DND-41 (cell line): ENCODE data around the gene FAM13A.

Experiments
- ATAC-seq: fragments of 200-7000 bp; cut with Tn5 transposase; 3 replicates; pipeline ENCODE4 v1.9.1; 2021; ENCODE audit warnings: low read depth; ENCODE audit not compliant: insufficient read depth
- DNase-seq: peaks from one replicate; pipeline ENCODE4 v3.0.0-alpha.2; 2020
- H2AFZ ChIP-seq: 2 replicates; pipeline ENCODE4 v1.6.0; 2012; ENCODE audit warnings: low read depth, low read length
- H3K27ac ChIP-seq: 2 replicates; pipeline ENCODE4 v1.5.1; 2012; ENCODE audit warnings: low read length, inconsistent platforms
- H3K27me3 ChIP-seq: fragments of 200-600 bp; sonication (generic); 2 replicates; pipeline ENCODE4 v1.6.0; 2012; ENCODE audit warnings: low read length, mild to moderate bottlenecking, inconsistent platforms; ENCODE audit not compliant: insufficient read depth, poor library complexity
- H3K36me3 ChIP-seq: 2 replicates; pipeline ENCODE4 v1.5.1; 2012; ENCODE audit warnings: low read length, inconsistent platforms; ENCODE audit not compliant: insufficient read depth
- H3K4me1 ChIP-seq: 2 replicates; pipeline ENCODE4 v1.5.1; 2012; ENCODE audit warnings: mild to moderate bottlenecking, low read length; ENCODE audit not compliant: insufficient read depth
- H3K4me2 ChIP-seq: 2 replicates; pipeline ENCODE4 v1.6.0; 2012; ENCODE audit warnings: mild to moderate bottlenecking, moderate library complexity, low read length, inconsistent platforms; ENCODE audit not compliant: insufficient read depth
- H3K4me3 ChIP-seq, 2 experiments: fragments of 200-600 bp in 1 of 2; shearing (Covaris generic) in 1 of 2; 2 replicates each; pipeline ENCODE4 v1.5.1; 2012 to 2016; ENCODE audit warnings: inconsistent platforms in 2 of 2, low read length in 2 of 2, mild to moderate bottlenecking in 2 of 2, low read depth in 1 of 2, moderate library complexity in 1 of 2
- H3K79me2 ChIP-seq: 2 replicates; pipeline ENCODE4 v1.6.0; 2012; ENCODE audit warnings: low read length, inconsistent platforms; ENCODE audit not compliant: insufficient read depth
- H3K9ac ChIP-seq: 2 replicates; pipeline ENCODE4 v1.6.0; 2012; ENCODE audit warnings: low read depth, mild to moderate bottlenecking, inconsistent platforms, low read length, moderate library complexity
- H3K9me3 ChIP-seq: 2 replicates; pipeline ENCODE4 v1.5.1; 2012; ENCODE audit warnings: low read length, moderate library complexity, mild to moderate bottlenecking, inconsistent platforms; ENCODE audit not compliant: insufficient read depth, severe bottlenecking
- H4K20me1 ChIP-seq: 2 replicates; pipeline ENCODE4 v1.6.0; 2012; ENCODE audit warnings: low read length; ENCODE audit not compliant: insufficient read depth
- CTCF ChIP-seq: IDR thresholded peaks from 2 replicates; pipeline ENCODE4 v1.5.1; 2012; ENCODE audit warnings: borderline replicate concordance, low read length, moderate library complexity, mild to moderate bottlenecking; ENCODE audit not compliant: poor library complexity, severe bottlenecking; ENCODE audit errors: extremely low read depth
- EZH2 ChIP-seq: IDR thresholded peaks from 3 replicates; pipeline ENCODE4 v1.6.1; 2012; ENCODE audit warnings: borderline replicate concordance, low read depth, mild to moderate bottlenecking, moderate library complexity, low read length, inconsistent platforms; ENCODE audit not compliant: severe bottlenecking

Gene FAM13A

DNA sequence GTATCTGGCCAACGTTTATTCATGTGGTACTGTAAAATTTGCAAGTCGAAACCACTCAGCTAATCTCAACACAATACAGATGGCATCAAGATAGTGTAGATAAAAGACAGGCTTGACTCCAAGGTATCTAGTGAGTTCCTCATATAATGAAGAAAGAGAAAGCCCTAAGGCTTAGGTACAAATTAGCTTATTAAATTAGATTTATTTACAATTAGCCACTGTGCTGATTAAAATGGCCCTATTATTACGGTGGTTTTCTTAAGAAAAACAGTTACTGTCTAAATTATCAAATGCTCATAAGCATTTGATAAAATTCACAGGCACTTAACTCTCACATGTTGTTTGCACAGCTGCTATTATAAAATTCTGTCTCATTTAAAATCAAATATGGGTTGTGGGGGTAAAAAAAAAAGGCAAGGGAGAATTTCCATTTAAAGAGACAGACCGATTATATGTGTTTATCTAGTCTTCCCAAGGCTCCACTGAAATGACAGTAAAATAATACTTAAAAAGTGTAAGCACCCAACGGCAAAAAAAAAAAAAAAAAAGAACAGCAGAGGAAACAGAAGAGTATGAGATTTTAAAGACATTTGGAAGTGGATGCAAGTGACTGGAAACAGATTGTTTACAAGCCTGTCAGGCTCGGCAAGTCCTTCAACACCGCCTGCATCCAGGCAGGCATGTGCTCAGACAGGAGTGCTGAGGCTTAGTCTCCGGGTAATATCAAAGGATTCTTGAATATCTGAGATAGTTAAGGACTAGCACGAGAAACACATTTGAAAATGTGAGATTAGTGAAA is 55.1 kb downstream of the FAM13A start:
- H3K27ac ChIP-seq, result no peak overlapping the region
- no peak for TF ChIP-seq CTCF
- no peak for TF ChIP-seq EZH2

GRCh38 chr4:89000844-89001360 is 56.1 kb downstream of the FAM13A start:
- no peak overlapping the region for H3K9ac ChIP-seq
- H3K4me3 ChIP-seq, result no peak overlapping the region
- TF ChIP-seq EZH2 (no peak), CTCF (no peak)
- H2AFZ ChIP-seq, result no peak overlapping the region
- no peak for DNase-seq
- H3K4me2 ChIP-seq, result no peak overlapping the region
- no peaks in the 10 kb centered on the region for H3K27me3 ChIP-seq
- no peaks in the 10 kb centered on the region for H3K36me3 ChIP-seq
- peak; percentile 45; the same call in 1 of the 3 replicates for ATAC-seq
- H3K9me3 ChIP-seq, result no peaks in the 10 kb centered on the region
- no peaks in the 10 kb centered on the region for H4K20me1 ChIP-seq
- H3K27ac ChIP-seq, result no peak overlapping the region
- H3K79me2 ChIP-seq, result no peaks in the 10 kb centered on the region
- H3K4me1 ChIP-seq, result no peaks in the 10 kb centered on the region

More for the DNA sequence above, 55.1 kb downstream of the FAM13A start:
- Histone ChIP-seq H3K9ac (no peak overlapping the region), H3K4me1 (no peaks in the 10 kb centered on the region), H3K79me2 (no peaks in the 10 kb centered on the region), H3K4me2 (no peak overlapping the region), H3K9me3 (no peaks in the 10 kb centered on the region), H3K36me3 (no peaks in the 10 kb centered on the region), H2AFZ (no peak overlapping the region), H3K27me3 (no peaks in the 10 kb centered on the region), H4K20me1 (no peaks in the 10 kb centered on the region), H3K4me3 (no peak overlapping the region)
- no peak for ATAC-seq
- DNase-seq, result no peak

DNA sequence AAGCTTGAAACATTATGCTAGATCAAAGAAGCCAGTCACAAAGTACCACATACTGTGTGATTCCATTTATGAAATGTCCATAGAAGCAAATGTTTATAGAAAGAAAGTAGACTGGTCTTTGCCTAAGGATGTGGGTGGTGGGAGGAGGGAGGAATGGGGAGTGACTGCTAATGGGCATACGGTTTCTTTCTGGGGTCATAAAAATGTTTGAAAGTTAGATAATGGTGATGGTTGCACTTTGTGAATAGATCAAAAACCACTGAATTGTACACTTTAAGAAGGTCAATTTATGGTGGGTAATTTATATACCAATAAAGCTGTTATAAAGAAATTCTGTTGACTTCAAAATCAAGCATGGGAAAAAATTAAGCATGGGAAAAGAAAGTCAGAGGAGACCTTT is 56.6 kb downstream of the FAM13A start:
- no peak overlapping the region for H3K4me3 ChIP-seq
- no peak for DNase-seq
- H3K27me3 ChIP-seq, result no peaks in the 10 kb centered on the region
- no peaks in the 10 kb centered on the region for H3K4me1 ChIP-seq
- H3K36me3 ChIP-seq, result no peaks in the 10 kb centered on the region
- H3K9ac ChIP-seq, result no peak overlapping the region
- H3K27ac ChIP-seq, result no peak overlapping the region
- H3K9me3 ChIP-seq, result no peaks in the 10 kb centered on the region
- no peak for TF ChIP-seq CTCF
- no peak for TF ChIP-seq EZH2
- H3K4me2 ChIP-seq, result no peak overlapping the region
- H2AFZ ChIP-seq, result no peak overlapping the region
- ATAC-seq, result no peak
- H4K20me1 ChIP-seq, result no peaks in the 10 kb centered on the region
- H3K79me2 ChIP-seq, result no peaks in the 10 kb centered on the region
